ENCODE data around the gene GJA4.
"Not testable (repeated sequence)": the region's sequence is repeated elsewhere in the genome, so short reads cannot be mapped to it uniquely, and the experiment has no call there.

GJA4 gene

DNA sequence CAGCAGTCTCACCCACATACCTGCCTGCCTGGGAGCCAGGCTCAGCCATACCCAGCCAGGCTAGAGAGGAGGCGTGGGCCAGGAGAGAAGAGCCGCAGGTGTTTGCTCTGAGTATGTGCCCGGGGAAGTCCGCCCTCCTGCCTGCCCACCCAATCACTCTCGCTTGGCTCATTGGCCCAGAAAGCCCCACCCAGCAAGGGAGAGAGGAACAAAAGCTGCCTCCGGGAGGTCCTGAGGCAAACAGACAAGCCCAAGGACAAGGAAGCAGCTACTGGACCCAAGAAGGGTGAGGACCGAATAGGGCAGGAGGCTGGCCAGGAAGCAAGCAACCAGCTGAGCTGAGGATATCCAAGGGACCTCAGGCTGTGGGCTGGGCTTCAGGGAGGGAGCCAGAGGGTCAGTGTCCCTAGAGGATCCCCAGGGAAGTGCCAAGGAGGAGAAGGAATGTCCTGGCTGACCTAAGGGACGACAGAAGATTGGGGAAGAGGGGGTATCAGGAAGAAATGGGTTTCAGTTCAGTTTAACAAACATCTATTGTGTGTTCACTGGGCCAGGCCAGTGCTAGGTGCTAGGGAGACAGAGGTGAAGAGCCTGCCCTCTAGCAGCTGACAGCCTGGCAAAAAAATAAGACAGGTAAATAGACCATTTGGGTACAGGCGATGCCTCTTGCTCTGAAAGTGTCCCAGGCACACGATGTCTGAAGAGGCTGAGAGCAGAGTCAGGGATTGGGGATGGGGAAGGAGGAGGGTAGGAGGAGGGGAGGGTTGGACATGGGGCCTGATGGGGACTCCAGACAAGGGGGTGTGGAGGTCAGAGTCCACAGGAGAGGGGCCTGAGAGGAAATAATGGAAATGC is 33.1 kb upstream of the GJA4 start, which contains the start of gene GJB4:
Gene GJB4 (plus strand): TSS at position 238 of the 855 bp plus-strand sequence. CDS start 1,515 bp downstream, outside the sequence.
- Mint-ChIP-seq H3K27ac (no peak within 1 kb of the TSS), H3K9me3 (no peaks in the 10 kb centered on the region), H3K36me3 (no peaks in the 10 kb centered on the region), H3K27me3 (peaks cover 17% of the 10 kb centered on the region), H3K4me1 (no peaks in the 10 kb centered on the region), H3K4me3 (no peak within 1 kb of the TSS)
- DNase-seq (ENCODE audit: low spot score in 2 of 2) (no peak), ATAC-seq (ENCODE audit: low read depth) (no peak)

DNA sequence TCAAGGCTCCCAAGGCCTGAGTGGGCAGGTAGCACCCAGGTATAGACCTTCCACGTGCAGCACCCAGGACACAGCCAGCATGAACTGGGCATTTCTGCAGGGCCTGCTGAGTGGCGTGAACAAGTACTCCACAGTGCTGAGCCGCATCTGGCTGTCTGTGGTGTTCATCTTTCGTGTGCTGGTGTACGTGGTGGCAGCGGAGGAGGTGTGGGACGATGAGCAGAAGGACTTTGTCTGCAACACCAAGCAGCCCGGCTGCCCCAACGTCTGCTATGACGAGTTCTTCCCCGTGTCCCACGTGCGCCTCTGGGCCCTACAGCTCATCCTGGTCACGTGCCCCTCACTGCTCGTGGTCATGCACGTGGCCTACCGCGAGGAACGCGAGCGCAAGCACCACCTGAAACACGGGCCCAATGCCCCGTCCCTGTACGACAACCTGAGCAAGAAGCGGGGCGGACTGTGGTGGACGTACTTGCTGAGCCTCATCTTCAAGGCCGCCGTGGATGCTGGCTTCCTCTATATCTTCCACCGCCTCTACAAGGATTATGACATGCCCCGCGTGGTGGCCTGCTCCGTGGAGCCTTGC is 31.5 kb upstream of the GJA4 start:
- H3K27ac Mint-ChIP-seq = no peak overlapping the region
- no peak overlapping the region for H3K4me3 Mint-ChIP-seq
- H3K9me3 Mint-ChIP-seq = no peaks in the 10 kb centered on the region
- H3K27me3 Mint-ChIP-seq = peaks cover 17% of the 10 kb centered on the region
- no peaks in the 10 kb centered on the region for H3K4me1 Mint-ChIP-seq
- no peaks in the 10 kb centered on the region for H3K36me3 Mint-ChIP-seq
- no peak for DNase-seq (ENCODE audit: low spot score in 2 of 2)
- ATAC-seq (ENCODE audit: low read depth) = no peak

DNA sequence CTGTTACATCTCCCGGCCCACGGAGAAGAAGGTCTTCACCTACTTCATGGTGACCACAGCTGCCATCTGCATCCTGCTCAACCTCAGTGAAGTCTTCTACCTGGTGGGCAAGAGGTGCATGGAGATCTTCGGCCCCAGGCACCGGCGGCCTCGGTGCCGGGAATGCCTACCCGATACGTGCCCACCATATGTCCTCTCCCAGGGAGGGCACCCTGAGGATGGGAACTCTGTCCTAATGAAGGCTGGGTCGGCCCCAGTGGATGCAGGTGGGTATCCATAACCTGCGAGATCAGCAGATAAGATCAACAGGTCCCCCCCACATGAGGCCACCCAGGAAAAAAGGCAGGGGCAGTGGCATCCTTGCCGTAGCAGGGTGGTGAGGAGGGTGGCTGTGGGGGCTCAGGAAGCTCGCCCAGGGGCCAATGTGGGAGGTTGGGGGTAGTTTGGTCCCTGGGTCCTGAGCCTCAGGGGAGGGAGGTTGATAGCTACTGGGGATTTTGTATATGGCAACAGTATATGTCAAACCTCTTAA is 31.0 kb upstream of the GJA4 start:
- Mint-ChIP-seq H3K9me3 (no peaks in the 10 kb centered on the region), H3K27ac (no peak overlapping the region)
- DNase-seq (ENCODE audit: low spot score in 2 of 2) = no peak

GRCh38 chr1:34762474-34763141 is 30.2 kb upstream of the GJA4 start:
- H3K36me3 Mint-ChIP-seq = no peaks in the 10 kb centered on the region
- no peak for DNase-seq (ENCODE audit: low spot score in 2 of 2)
- no peaks in the 10 kb centered on the region for H3K4me1 Mint-ChIP-seq
- H3K27me3 Mint-ChIP-seq = peaks cover 17% of the 10 kb centered on the region
- no peak overlapping the region for H3K27ac Mint-ChIP-seq
- H3K4me3 Mint-ChIP-seq = no peak overlapping the region
- no peak for ATAC-seq (ENCODE audit: low read depth)
- H3K9me3 Mint-ChIP-seq = no peaks in the 10 kb centered on the region

More for the DNA sequence above, 31.0 kb upstream of the GJA4 start:
- Mint-ChIP-seq H3K36me3 (no peaks in the 10 kb centered on the region), H3K4me3 (no peak overlapping the region), H3K27me3 (peaks cover 17% of the 10 kb centered on the region), H3K4me1 (no peaks in the 10 kb centered on the region)
- ATAC-seq (ENCODE audit: low read depth) = no peak

DNA sequence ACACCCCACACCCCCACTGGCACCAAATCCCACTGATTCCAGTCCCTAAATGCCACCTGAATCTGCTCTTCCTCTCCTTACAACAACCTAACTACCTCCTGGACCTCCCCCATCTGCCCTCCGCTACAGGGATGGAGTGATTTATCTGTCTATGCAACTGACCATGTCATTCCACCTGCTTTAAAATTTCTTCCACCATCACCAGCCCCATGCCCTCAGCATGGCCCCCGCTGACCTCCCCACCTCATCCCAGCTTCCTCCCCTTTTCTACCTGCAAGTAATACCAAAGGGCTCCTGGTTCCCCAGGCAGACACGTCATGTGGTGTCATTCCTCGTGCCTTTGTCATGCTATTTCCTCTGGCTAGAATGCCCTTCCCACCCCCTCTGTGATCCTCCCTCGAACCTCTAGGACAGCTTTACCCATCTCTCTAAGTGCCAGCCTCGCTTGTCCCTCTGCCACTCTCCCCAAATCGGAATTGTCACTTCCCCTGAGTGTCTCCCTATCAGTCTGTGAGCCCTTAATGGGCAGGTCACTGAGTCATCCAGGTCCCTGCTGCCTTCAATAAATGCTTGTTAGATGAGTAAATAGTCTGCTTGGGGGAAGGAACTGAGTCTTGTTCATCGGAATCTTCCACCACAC is 29.5 kb upstream of the GJA4 start:
- no peak for DNase-seq (ENCODE audit: low spot score in 2 of 2)
- Mint-ChIP-seq H3K4me3 (no peak overlapping the region), H3K36me3 (no peaks in the 10 kb centered on the region), H3K9me3 (no peaks in the 10 kb centered on the region), H3K27ac (no peak overlapping the region), H3K27me3 (peaks cover 13% of the 10 kb centered on the region), H3K4me1 (no peaks in the 10 kb centered on the region)
- no peak for ATAC-seq (ENCODE audit: low read depth)

DNA sequence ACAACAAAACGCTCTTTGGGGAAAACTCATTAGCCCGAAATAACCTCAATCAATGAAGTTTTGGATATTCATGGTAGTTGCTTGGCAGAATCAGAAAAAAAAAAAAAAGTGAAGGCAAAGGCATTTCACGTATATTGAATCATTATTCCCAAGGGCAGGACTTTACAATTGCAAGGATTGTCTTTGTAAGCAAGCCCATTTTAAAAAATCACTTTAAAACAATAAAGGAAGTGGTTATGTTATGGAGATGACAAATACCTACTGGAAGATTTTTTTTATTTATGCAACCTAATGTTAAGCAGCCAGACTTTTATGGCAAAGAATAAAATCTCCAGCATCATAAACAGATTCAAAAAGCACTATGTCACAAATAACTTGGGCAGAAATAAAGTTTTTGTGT is 23.9 kb upstream of the GJA4 start:
- Mint-ChIP-seq H3K27me3 (peaks cover 6% of the 10 kb centered on the region), H3K4me1 (no peaks in the 10 kb centered on the region), H3K36me3 (no peaks in the 10 kb centered on the region), H3K27ac (no peak overlapping the region), H3K9me3 (no peaks in the 10 kb centered on the region), H3K4me3 (no peak overlapping the region)
- DNase-seq (ENCODE audit: low spot score in 2 of 2) = no peak
- no peak for ATAC-seq (ENCODE audit: low read depth)

GRCh38 chr1:34770891-34771504 is 21.8 kb upstream of the GJA4 start:
- ATAC-seq (ENCODE audit: low read depth) (no peak), DNase-seq (ENCODE audit: low spot score in 2 of 2) (no peak)
- Mint-ChIP-seq H3K27me3 (peaks cover 6% of the 10 kb centered on the region), H3K27ac (no peak overlapping the region), H3K4me3 (no peak overlapping the region), H3K4me1 (no peaks in the 10 kb centered on the region), H3K9me3 (no peaks in the 10 kb centered on the region), H3K36me3 (no peaks in the 10 kb centered on the region)

- ATAC-seq (ENCODE audit: low read depth) = no peak
- DNase-seq (ENCODE audit: low spot score in 2 of 2) = no peak
Observed at GRCh38 chr1:34771573-34772371, 21.0 kb upstream of the GJA4 start.

GRCh38 chr1:34773114-34773513 is 19.7 kb upstream of the GJA4 start:
- ATAC-seq (ENCODE audit: low read depth); H3K36me3 Mint-ChIP-seq: not testable (repeated sequence)

More at GRCh38 chr1:34771573-34772371, 21.0 kb upstream of the GJA4 start:
- no peak overlapping the region for H3K4me3 Mint-ChIP-seq
- no peaks in the 10 kb centered on the region for H3K4me1 Mint-ChIP-seq
- H3K9me3 Mint-ChIP-seq = no peaks in the 10 kb centered on the region
- peaks cover 6% of the 10 kb centered on the region for H3K27me3 Mint-ChIP-seq
- no peaks in the 10 kb centered on the region for H3K36me3 Mint-ChIP-seq
- no peak overlapping the region for H3K27ac Mint-ChIP-seq

GRCh38 chr1:34774957-34775356 is 17.8 kb upstream of the GJA4 start:
- peaks cover 2% of the 10 kb centered on the region for H3K36me3 Mint-ChIP-seq
- DNase-seq (ENCODE audit: low spot score in 2 of 2) (no peak), ATAC-seq (ENCODE audit: low read depth) (no peak)
- H3K9me3 Mint-ChIP-seq = no peaks in the 10 kb centered on the region
- H3K4me1 Mint-ChIP-seq = no peaks in the 10 kb centered on the region
- peaks cover 23% of the 10 kb centered on the region for H3K27me3 Mint-ChIP-seq
- H3K27ac Mint-ChIP-seq = no peak overlapping the region
- no peak overlapping the region for H3K4me3 Mint-ChIP-seq

More at GRCh38 chr1:34773114-34773513, 19.7 kb upstream of the GJA4 start:
- H3K4me1 Mint-ChIP-seq; H3K27ac Mint-ChIP-seq; DNase-seq (ENCODE audit: low spot score in 2 of 2); H3K9me3 Mint-ChIP-seq; H3K4me3 Mint-ChIP-seq: not testable (repeated sequence)
- peaks cover 13% of the 10 kb centered on the region for H3K27me3 Mint-ChIP-seq

DNA sequence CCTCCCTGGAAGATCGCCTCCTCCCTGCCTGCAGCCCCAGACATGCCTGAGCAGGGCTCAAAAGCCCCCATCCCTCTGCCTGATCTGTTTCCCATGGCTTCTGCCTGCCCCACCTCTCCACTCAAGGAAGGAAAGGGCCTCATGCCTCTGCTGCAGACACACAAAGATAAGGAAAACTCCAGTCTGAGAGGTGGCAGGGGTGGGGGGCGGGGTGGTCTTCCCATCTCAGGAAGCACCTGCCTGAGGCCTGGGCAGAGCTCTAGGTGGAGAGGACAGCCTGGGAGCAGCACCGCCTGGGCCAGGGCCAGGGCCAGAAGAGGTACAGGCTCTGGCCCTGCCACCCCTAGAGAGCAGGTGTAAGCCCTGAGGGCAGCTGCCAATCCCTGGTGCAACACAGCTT is 15.9 kb upstream of the GJA4 start:
- Mint-ChIP-seq H3K27ac (no peak overlapping the region), H3K4me3 (no peak overlapping the region), H3K36me3 (peaks cover 2% of the 10 kb centered on the region), H3K4me1 (no peaks in the 10 kb centered on the region), H3K27me3 (peaks cover 21% of the 10 kb centered on the region), H3K9me3 (no peaks in the 10 kb centered on the region)
- ATAC-seq (ENCODE audit: low read depth) = no peak
- no peak for DNase-seq (ENCODE audit: low spot score in 2 of 2)

GRCh38 chr1:34777519-34778321 is 15.1 kb upstream of the GJA4 start:
- Mint-ChIP-seq H3K27ac (no peak overlapping the region), H3K27me3 (peaks cover 21% of the 10 kb centered on the region), H3K4me1 (no peaks in the 10 kb centered on the region), H3K9me3 (no peaks in the 10 kb centered on the region), H3K36me3 (peaks cover 2% of the 10 kb centered on the region), H3K4me3 (no peak overlapping the region)
- DNase-seq (ENCODE audit: low spot score in 2 of 2) (no peak), ATAC-seq (ENCODE audit: low read depth) (no peak)
